Panc1 (cell line): ENCODE results near the gene OR51E1. TPM values are rescaled to one million over a fixed set of nuclear protein-coding genes. Genes with fewer than 3 reads are reported as not detected.

Experiments used
- ATAC-seq: fragments of 200-7000 bp; cut with Tn5 transposase; 2 replicates; pipeline ENCODE4 v1.9.1; 2020; ENCODE audit warnings: mild to moderate bottlenecking, moderate library complexity
- BruUV-seq: library from RNA; stranded (reverse); fragments of 400-500 nt; replicated peaks from 2 replicates; lab custom pipeline; 2021; lab: Mats Ljungman, UMichigan
- CTCF ChIA-PET: fragments of 300-600 bp; sonication (Branson Sonifier 250); formaldehyde crosslinking; loops from one replicate; lab custom pipeline; 2022; ENCODE audit warnings: antibody characterized with exemption; lab: Charles Lee
- POLR2A ChIA-PET: fragments of 300-600 bp; sonication (Branson Sonifier 250); formaldehyde crosslinking; loops from one replicate; lab custom pipeline; 2022; ENCODE audit warnings: antibody characterized with exemption; lab: Charles Lee
- DNase-seq: peaks from one replicate; pipeline ENCODE4 v3.0.0-alpha.2; 2010; ENCODE audit warnings: low read depth, low spot score
- H3K27ac ChIP-seq: 2 replicates; pipeline ENCODE4 v1.5.1; 2011; ENCODE audit warnings: mild to moderate bottlenecking, low read length, inconsistent platforms
- H3K27me3 ChIP-seq: fragments of 200-500 bp; sonication (Bioruptor generic); 2 replicates; pipeline ENCODE4 v1.6.0; 2014; ENCODE audit warnings: low read length, inconsistent platforms; ENCODE audit not compliant: control insufficient read depth, insufficient read depth
- H3K36me3 ChIP-seq: fragments of 200-500 bp; sonication (Bioruptor generic); 2 replicates; pipeline ENCODE4 v1.5.1; 2014; ENCODE audit warnings: inconsistent platforms, mild to moderate bottlenecking, low read length, moderate library complexity; ENCODE audit not compliant: control insufficient read depth, insufficient read depth
- H3K4me1 ChIP-seq: 2 replicates; pipeline ENCODE4 v1.5.1; 2011; ENCODE audit warnings: inconsistent platforms, mild to moderate bottlenecking, low read length, moderate library complexity; ENCODE audit not compliant: control insufficient read depth, insufficient read depth
- H3K4me3 ChIP-seq, 2 experiments: 2 replicates each; pipeline ENCODE4 v1.5.1; 2011 to 2012; ENCODE audit warnings: low read depth in 2 of 2, low read length in 2 of 2, mild to moderate bottlenecking in 2 of 2, inconsistent platforms in 1 of 2, moderate library complexity in 1 of 2
- H3K9me3 ChIP-seq: fragments of 200-500 bp; sonication (Bioruptor generic); 2 replicates; pipeline ENCODE4 v1.5.1; 2014; ENCODE audit warnings: low read depth, mild to moderate bottlenecking, inconsistent platforms, low read length, moderate library complexity; ENCODE audit not compliant: control insufficient read depth, insufficient read depth
- POLR2AphosphoS5 ChIP-seq: IDR thresholded peaks from 2 replicates; pipeline ENCODE4 v1.6.1; 2012; ENCODE audit warnings: mild to moderate bottlenecking, low read depth, low read length, moderate library complexity
- SIN3A ChIP-seq: IDR thresholded peaks from 2 replicates; pipeline ENCODE4 v1.6.1; 2012; ENCODE audit warnings: low read depth, mild to moderate bottlenecking, low read length, moderate library complexity, borderline replicate concordance; ENCODE audit not compliant: insufficient read depth
- TCF7L2 ChIP-seq: IDR thresholded peaks from 2 replicates; pipeline ENCODE4 v1.6.1; 2011; ENCODE audit warnings: mild to moderate bottlenecking, low read depth, low read length, inconsistent platforms
- in situ Hi-C: cut with HindIII; loops from 2 replicates; pipeline ENCODE4 v1.10.0; 2016; ENCODE audit warnings: low sequenced_read_pairs, low pct_unique_long_range_greater_than_20kb
- intact Hi-C: fragments of 100-400 bp; cut with micrococcal nuclease; formaldehyde crosslinking; loops from one replicate; pipeline ENCODE4 v1.10.0; 2022; ENCODE audit not compliant: unreplicated experiment
- total RNA-seq: library from RNA; stranded (reverse); gene quantifications from one replicate; pipeline ENCODE4 v1.2.1, GENCODE V29; 2021; ENCODE audit not compliant: unreplicated experiment
- TF ChIP-seq, protein P1 (sequence below): fragments of 450-650 bp; IDR thresholded peaks from 2 replicates; pipeline ENCODE4 v1.5.1; 2017; ENCODE audit warnings: mild to moderate bottlenecking
- TF ChIP-seq, protein P2 (sequence below), 2 experiments: IDR thresholded peaks; 2 replicates each; pipeline ENCODE4 v1.6.1; 2011 to 2012; ENCODE audit warnings: low read depth in 2 of 2, control low read depth in 1 of 2, low read length in 1 of 2, mild to moderate bottlenecking in 1 of 2, moderate library complexity in 1 of 2; ENCODE audit not compliant: insufficient read depth in 1 of 2

OR51E1 gene
- total RNA-seq, 1 experiment from 2014 or later: not detected

DNA sequence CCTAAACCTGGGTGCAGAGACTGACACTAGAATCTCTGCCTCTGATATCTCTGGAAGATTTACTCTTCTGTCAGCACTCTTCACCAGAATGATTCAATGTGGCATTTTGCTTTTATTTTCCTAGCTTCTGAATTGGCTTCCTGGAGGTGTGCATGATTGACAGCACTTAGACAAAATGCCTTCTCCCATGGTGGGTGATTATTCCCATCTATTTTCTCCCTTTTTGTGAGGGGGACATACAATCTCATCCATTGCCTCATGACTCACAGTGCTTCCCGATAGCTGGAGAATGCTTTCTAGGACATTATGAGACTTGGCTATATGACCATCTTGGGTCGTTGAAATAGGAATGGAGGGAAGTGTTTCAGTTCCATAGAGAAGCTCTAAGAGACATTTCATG lies 31.8 kb upstream of the OR51E1 start:
- CTCF ChIA-PET: interaction anchor here (0.7 kb wide), 1 partner anchor 193 kb away, joined by 3 read pairs; no protein-coding TSS in a partner anchor
- intact Hi-C loops: no loop called here
- ATAC-seq (no peak), DNase-seq (no peak)
- Histone ChIP-seq H3K27ac (no peak overlapping the region), H3K4me1 (peaks cover 3% of the 10 kb centered on the region; the same call in 1 of the 2 replicates), H3K36me3 (no peaks in the 10 kb centered on the region), H3K9me3 (no peaks in the 10 kb centered on the region), H3K4me3 (no peak overlapping the region), H3K27me3 (peaks cover 13% of the 10 kb centered on the region; the same call in 1 of the 2 replicates)
- no TSS peak for BruUV-seq
- POLR2A ChIA-PET: no interaction called here
- TF ChIP-seq POLR2AphosphoS5: no peak
- TF ChIP-seq, protein P1, sequence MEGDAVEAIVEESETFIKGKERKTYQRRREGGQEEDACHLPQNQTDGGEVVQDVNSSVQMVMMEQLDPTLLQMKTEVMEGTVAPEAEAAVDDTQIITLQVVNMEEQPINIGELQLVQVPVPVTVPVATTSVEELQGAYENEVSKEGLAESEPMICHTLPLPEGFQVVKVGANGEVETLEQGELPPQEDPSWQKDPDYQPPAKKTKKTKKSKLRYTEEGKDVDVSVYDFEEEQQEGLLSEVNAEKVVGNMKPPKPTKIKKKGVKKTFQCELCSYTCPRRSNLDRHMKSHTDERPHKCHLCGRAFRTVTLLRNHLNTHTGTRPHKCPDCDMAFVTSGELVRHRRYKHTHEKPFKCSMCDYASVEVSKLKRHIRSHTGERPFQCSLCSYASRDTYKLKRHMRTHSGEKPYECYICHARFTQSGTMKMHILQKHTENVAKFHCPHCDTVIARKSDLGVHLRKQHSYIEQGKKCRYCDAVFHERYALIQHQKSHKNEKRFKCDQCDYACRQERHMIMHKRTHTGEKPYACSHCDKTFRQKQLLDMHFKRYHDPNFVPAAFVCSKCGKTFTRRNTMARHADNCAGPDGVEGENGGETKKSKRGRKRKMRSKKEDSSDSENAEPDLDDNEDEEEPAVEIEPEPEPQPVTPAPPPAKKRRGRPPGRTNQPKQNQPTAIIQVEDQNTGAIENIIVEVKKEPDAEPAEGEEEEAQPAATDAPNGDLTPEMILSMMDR: no peak
- no peak for TF ChIP-seq TCF7L2
- TF ChIP-seq, protein P2, sequence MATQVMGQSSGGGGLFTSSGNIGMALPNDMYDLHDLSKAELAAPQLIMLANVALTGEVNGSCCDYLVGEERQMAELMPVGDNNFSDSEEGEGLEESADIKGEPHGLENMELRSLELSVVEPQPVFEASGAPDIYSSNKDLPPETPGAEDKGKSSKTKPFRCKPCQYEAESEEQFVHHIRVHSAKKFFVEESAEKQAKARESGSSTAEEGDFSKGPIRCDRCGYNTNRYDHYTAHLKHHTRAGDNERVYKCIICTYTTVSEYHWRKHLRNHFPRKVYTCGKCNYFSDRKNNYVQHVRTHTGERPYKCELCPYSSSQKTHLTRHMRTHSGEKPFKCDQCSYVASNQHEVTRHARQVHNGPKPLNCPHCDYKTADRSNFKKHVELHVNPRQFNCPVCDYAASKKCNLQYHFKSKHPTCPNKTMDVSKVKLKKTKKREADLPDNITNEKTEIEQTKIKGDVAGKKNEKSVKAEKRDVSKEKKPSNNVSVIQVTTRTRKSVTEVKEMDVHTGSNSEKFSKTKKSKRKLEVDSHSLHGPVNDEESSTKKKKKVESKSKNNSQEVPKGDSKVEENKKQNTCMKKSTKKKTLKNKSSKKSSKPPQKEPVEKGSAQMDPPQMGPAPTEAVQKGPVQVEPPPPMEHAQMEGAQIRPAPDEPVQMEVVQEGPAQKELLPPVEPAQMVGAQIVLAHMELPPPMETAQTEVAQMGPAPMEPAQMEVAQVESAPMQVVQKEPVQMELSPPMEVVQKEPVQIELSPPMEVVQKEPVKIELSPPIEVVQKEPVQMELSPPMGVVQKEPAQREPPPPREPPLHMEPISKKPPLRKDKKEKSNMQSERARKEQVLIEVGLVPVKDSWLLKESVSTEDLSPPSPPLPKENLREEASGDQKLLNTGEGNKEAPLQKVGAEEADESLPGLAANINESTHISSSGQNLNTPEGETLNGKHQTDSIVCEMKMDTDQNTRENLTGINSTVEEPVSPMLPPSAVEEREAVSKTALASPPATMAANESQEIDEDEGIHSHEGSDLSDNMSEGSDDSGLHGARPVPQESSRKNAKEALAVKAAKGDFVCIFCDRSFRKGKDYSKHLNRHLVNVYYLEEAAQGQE (IDR thresholded peaks at IDR 0.05; ENCODE audit: insufficient read depth in 1 of 2, low read depth in 2 of 2, low read length in 1 of 2): no peak
- TF ChIP-seq SIN3A: no peak
- in situ Hi-C loops: no loop called here

DNA sequence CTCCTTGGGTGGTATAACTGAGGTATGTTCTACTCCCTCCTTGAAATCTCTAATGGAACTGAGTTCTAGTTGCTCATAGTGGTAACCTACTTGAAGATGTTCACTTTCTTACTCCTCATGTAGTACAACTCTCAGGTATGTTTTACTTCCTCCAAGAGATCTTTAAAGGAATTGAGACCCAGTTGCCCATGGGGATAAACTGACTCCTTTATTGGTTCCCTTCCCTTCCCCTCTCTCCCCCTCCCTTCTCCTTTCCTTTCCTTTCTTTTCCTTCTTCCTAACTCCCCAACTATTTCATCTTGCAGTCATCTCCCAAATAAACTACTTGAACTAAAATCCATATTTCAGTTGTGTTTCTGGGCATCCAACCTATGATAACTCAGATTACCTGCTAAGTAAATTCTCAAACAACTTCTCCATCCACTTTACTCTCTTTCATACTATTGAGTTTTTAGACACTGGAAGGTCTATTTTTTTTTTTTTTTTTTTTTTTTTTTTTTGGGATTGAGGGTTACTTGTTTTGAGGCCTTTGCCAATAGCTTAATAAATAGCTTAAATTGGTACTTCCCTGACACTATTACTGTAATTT lies 27.8 kb upstream of the OR51E1 start:
- TF ChIP-seq SIN3A (no peak), TCF7L2 (no peak), POLR2AphosphoS5 (no peak)
- TF ChIP-seq, protein P1: no peak
- TF ChIP-seq, protein P2 (IDR thresholded peaks at IDR 0.05; ENCODE audit: insufficient read depth in 1 of 2, low read depth in 2 of 2, low read length in 1 of 2): no peak
- no peaks in the 10 kb centered on the region for H3K36me3 ChIP-seq
- H3K27me3 ChIP-seq: peaks cover 17% of the 10 kb centered on the region; the same call in 1 of the 2 replicates
- no peaks in the 10 kb centered on the region for H3K9me3 ChIP-seq
- in situ Hi-C loops (no loop called here), intact Hi-C loops (no loop called here)
- H3K4me3 ChIP-seq: no peak overlapping the region
- H3K4me1 ChIP-seq: no peaks in the 10 kb centered on the region
- ATAC-seq: no peak
- DNase-seq: no peak
- ChIA-PET CTCF (no interaction called here), POLR2A (no interaction called here)
- no TSS peak for BruUV-seq
- no peak overlapping the region for H3K27ac ChIP-seq
